Fibroblast of villous mesenchyme (primary cell): ENCODE results near the gene AMY2B. TPM values are rescaled to one million over a fixed set of nuclear protein-coding genes. Genes with fewer than 3 reads are reported as not detected.
"Not testable (repeated sequence)": the region's sequence is repeated elsewhere in the genome, so short reads cannot be mapped to it uniquely, and the experiment has no call there.

Experiments
- DNase-seq: peaks from one replicate; pipeline ENCODE4 v3.0.0-alpha.2; 2010; ENCODE audit warnings: low read depth
- H3K4me3 ChIP-seq: 2 replicates; pipeline ENCODE4 v1.5.1; 2011; ENCODE audit warnings: low read depth, mild to moderate bottlenecking, low read length
- total RNA-seq: library from RNA; depleted of rRNA; stranded (reverse); fragments of >200 nt; gene quantifications from 2 replicates; pipeline ENCODE4 v1.2.3, GENCODE V29; 2012
- TF ChIP-seq, protein P1 (sequence below): IDR thresholded peaks from 2 replicates; pipeline ENCODE4 v1.5.1; 2012; ENCODE audit warnings: low read depth, mild to moderate bottlenecking, low read length; ENCODE audit not compliant: insufficient read depth

AMY2B gene
- total RNA-seq, 1 donor: 3.5 TPM

DNA sequence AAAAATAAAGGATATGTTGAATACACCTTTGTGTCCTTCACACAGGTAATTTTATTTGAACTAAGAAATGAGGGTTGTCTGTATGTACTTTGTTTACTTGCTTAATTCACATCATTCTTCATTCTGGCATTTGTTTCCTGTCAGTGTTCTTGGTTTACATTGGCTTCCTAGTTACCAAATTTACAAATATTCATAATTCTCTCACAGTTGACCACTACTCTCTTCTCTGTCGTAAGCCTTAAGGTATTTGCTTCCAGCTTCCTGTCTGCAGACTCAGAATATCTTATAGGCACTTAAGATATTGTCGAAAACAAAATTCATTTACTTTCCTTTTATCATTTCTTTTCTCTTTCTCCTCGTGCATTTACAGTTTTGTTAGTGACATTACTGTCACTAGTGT, 30.0 kb upstream of the AMY2B start:
- DNase-seq: no peak
- TF ChIP-seq, protein P1, sequence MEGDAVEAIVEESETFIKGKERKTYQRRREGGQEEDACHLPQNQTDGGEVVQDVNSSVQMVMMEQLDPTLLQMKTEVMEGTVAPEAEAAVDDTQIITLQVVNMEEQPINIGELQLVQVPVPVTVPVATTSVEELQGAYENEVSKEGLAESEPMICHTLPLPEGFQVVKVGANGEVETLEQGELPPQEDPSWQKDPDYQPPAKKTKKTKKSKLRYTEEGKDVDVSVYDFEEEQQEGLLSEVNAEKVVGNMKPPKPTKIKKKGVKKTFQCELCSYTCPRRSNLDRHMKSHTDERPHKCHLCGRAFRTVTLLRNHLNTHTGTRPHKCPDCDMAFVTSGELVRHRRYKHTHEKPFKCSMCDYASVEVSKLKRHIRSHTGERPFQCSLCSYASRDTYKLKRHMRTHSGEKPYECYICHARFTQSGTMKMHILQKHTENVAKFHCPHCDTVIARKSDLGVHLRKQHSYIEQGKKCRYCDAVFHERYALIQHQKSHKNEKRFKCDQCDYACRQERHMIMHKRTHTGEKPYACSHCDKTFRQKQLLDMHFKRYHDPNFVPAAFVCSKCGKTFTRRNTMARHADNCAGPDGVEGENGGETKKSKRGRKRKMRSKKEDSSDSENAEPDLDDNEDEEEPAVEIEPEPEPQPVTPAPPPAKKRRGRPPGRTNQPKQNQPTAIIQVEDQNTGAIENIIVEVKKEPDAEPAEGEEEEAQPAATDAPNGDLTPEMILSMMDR: no peak

GRCh38 chr1:103546496-103546895, 24.9 kb upstream of the AMY2B start:
- no peak for DNase-seq
- H3K4me3 ChIP-seq: no peak overlapping the region
- TF ChIP-seq, protein P1: no peak

More for the DNA sequence above, 30.0 kb upstream of the AMY2B start:
- no peak overlapping the region for H3K4me3 ChIP-seq

DNA sequence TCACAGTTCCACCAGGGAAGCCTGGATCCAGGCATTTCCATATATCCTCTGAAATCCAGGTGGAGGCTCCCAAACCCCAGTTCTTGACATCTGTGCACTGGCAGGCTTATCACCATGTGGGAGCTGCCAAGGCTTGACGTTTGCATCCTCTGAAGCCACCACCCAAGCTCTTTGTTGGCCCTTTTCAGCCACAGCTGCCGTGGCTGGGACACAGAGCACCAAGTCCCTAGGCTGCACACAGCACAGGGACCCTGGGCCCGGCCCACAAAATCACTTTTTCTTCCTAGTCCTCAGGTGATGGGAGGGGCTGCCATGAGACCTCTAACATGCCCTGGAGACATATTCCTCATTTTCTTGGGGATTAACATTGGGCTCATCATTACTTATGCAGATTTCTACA, 23.5 kb upstream of the AMY2B start:
- DNase-seq: no peak
- no peak overlapping the region for H3K4me3 ChIP-seq
- TF ChIP-seq, protein P1: no peak

- TF ChIP-seq, protein P1: no peak
- no peak overlapping the region for H3K4me3 ChIP-seq
- no peak for DNase-seq
Measured at GRCh38 chr1:103560427-103560826, 11.0 kb upstream of the AMY2B start.

- DNase-seq, H3K4me3 ChIP-seq: not testable (repeated sequence)
Measured at GRCh38 chr1:103561124-103561523, 10.3 kb upstream of the AMY2B start.

GRCh38 chr1:103561643-103562395, 9.6 kb upstream of the AMY2B start:
- TF ChIP-seq, protein P1: no peak
- DNase-seq: peak; percentile 52
- no peak overlapping the region for H3K4me3 ChIP-seq

DNA sequence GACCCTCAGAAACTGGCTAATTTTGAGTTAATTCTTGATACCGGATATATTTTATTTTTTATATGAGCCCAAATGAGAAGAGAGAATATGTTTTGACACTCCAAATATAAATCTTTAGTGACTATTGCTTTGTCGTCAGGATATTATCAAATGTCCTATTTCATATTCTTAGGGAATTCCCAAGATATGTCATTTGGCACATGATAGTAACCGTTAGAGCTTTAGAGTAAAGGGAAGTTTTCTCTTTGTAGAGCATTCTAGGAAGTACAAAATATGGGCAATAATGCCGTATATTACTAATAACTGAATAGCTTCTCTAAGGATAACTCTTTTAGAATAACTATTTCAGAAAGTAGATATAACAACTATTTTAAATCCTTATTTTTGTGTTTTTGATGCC, 8.3 kb upstream of the AMY2B start:
- no peak for DNase-seq
- H3K4me3 ChIP-seq: no peak overlapping the region
- TF ChIP-seq, protein P1: no peak
